ENCODE measurements around the gene KIF16B. TPM values are rescaled to one million over a fixed set of nuclear protein-coding genes. Genes with fewer than 3 reads are reported as not detected.

Gene KIF16B
- total RNA-seq, 1 experiment from 2014 or later = 7.0 TPM

- Histone ChIP-seq H3K36me3 (ENCODE audit: control insufficient read depth in 1 of 2, insufficient read depth in 2 of 2, low read length in 2 of 2) (no peaks in the 10 kb centered on the region), H3K9me3 (ENCODE audit: control insufficient read depth in 1 of 2, insufficient read depth in 1 of 2, low read depth in 1 of 2, low read length in 2 of 2) (no peaks in the 10 kb centered on the region), H3K4me2 (ENCODE audit: low read length) (no peak overlapping the region), H3K27me3 (ENCODE audit: insufficient read depth, low read length) (peaks cover 6% of the 10 kb centered on the region), H3K9ac (ENCODE audit: low read length) (no peak overlapping the region), H3K4me3 (replicated peaks in 1 of 2; ENCODE audit: low read depth in 1 of 2, low read length in 2 of 2) (no peak overlapping the region), H3K79me2 (ENCODE audit: insufficient read depth, low read length) (no peaks in the 10 kb centered on the region), H3K9me2 (ENCODE audit: insufficient read depth) (no peaks in the 10 kb centered on the region), H2AFZ (ENCODE audit: low read depth, low read length, poor library complexity, severe bottlenecking) (no peak overlapping the region), H3K27ac (ENCODE audit: low read depth, low read length) (no peak overlapping the region), H4K20me1 (ENCODE audit: insufficient read depth) (no peaks in the 10 kb centered on the region), H3K4me1 (ENCODE audit: control insufficient read depth in 1 of 2, insufficient read depth in 2 of 2, low read length in 2 of 2) (0 out of 4 replicates have a peak, but pooled peaks cover 0 to 3% of the 10 kb centered on the region in 2 experiments)
- ATAC-seq = no peak
- BruUV-seq (replicated peaks) = no TSS peak
- DNase-seq (ENCODE audit: low read depth, low spot score) = no peak
- POLR2A ChIA-PET = no interaction called here
- TF ChIP-seq MAX (IDR thresholded peaks at IDR 0.05) (no peak), SP1 (IDR thresholded peaks at IDR 0.05; ENCODE audit: low read depth) (no peak), ZFX (IDR thresholded peaks at IDR 0.05) (no peak)
- CTCF ChIA-PET = no interaction called here
- intact Hi-C loops (cut with micrococcal nuclease) = no loop called here
- RAD21 ChIA-PET (ENCODE audit: low non-redundant PET in 1 of 2, low total read pairs in 2 of 2, uncharacterized antibody in 2 of 2, unreplicated experiment in 2 of 2) = no interaction called here
Measured at GRCh38 chr20:16595376-16595775, 22.1 kb upstream of the KIF16B start.

GRCh38 chr20:16590041-16590633, 16.9 kb upstream of the KIF16B start:
- no peaks in the 10 kb centered on the region for H4K20me1 ChIP-seq (ENCODE audit: insufficient read depth)

More at GRCh38 chr20:16590041-16590633, 16.9 kb upstream of the KIF16B start:
- no peak for DNase-seq (ENCODE audit: low read depth, low spot score)
- CTCF ChIA-PET = no interaction called here
- no peak overlapping the region for H3K27ac ChIP-seq (ENCODE audit: low read depth, low read length)
- no peak overlapping the region for H3K4me2 ChIP-seq (ENCODE audit: low read length)
- H2AFZ ChIP-seq (ENCODE audit: low read depth, low read length, poor library complexity, severe bottlenecking) = no peak overlapping the region
- POLR2A ChIA-PET = interaction anchor here (0.8 kb wide), 1 partner anchor 15 kb away, joined by 3 read pairs; no protein-coding TSS in a partner anchor
- H3K36me3 ChIP-seq (ENCODE audit: control insufficient read depth in 1 of 2, insufficient read depth in 2 of 2, low read length in 2 of 2) = no peaks in the 10 kb centered on the region
- H3K4me3 ChIP-seq (replicated peaks in 1 of 2; ENCODE audit: low read depth in 1 of 2, low read length in 2 of 2) = no peak overlapping the region
- TF ChIP-seq TCF7L2 (IDR thresholded peaks at IDR 0.05; ENCODE audit: borderline replicate concordance, extremely low read depth, insufficient read depth, insufficient read length) (no peak), ATF3 (IDR thresholded peaks at IDR 0.05) (no peak), FOSL1 (IDR thresholded peaks at IDR 0.05; ENCODE audit: low read depth) (no peak), ELF1 (IDR thresholded peaks at IDR 0.05; ENCODE audit: borderline replicate concordance, low read depth) (no peak), CEBPB (IDR thresholded peaks at IDR 0.05; ENCODE audit: low read depth) (no peak), ZBTB33 (IDR thresholded peaks at IDR 0.05; ENCODE audit: extremely low read depth, insufficient replicate concordance, low read length) (no peak), SRF (IDR thresholded peaks at IDR 0.05; ENCODE audit: low read depth) (no peak), CBX3 (IDR thresholded peaks at IDR 0.05; ENCODE audit: low read depth) (no peak), EZH2 (IDR thresholded peaks at IDR 0.05) (no peak), SP1 (IDR thresholded peaks at IDR 0.05; ENCODE audit: low read depth) (no peak), REST (IDR thresholded peaks at IDR 0.05; ENCODE audit: low read depth) (no peak), MAX (IDR thresholded peaks at IDR 0.05) (no peak), EZH2phosphoT487 (IDR thresholded peaks at IDR 0.05; ENCODE audit: borderline replicate concordance) (no peak), SIN3A (IDR thresholded peaks at IDR 0.05; ENCODE audit: low read depth) (no peak)
- no peaks in the 10 kb centered on the region for H3K79me2 ChIP-seq (ENCODE audit: insufficient read depth, low read length)
- H3K9me3 ChIP-seq (ENCODE audit: control insufficient read depth in 1 of 2, insufficient read depth in 1 of 2, low read depth in 1 of 2, low read length in 2 of 2) = no peaks in the 10 kb centered on the region
- H3K27me3 ChIP-seq (ENCODE audit: insufficient read depth, low read length) = peaks cover 6% of the 10 kb centered on the region
- intact Hi-C loops (cut with micrococcal nuclease) = no loop called here
- no peak overlapping the region for H3K9ac ChIP-seq (ENCODE audit: low read length)
- no TSS peak for BruUV-seq (replicated peaks)
- ATAC-seq = no peak
- RAD21 ChIA-PET (ENCODE audit: low non-redundant PET in 1 of 2, low total read pairs in 2 of 2, uncharacterized antibody in 2 of 2, unreplicated experiment in 2 of 2) = no interaction called here
- no peaks in the 10 kb centered on the region for H3K9me2 ChIP-seq (ENCODE audit: insufficient read depth)
- no peaks in the 10 kb centered on the region for H3K4me1 ChIP-seq (ENCODE audit: control insufficient read depth in 1 of 2, insufficient read depth in 2 of 2, low read length in 2 of 2)
